HG03066 (cell line): Measurements from ENCODE around the gene PAIP2B.

Source experiments
- ATAC-seq: cut with Tn5 transposase; IDR thresholded peaks from one replicate; pipeline ENCODE4 v1.9.1; 2021; ENCODE audit warnings: low read depth; ENCODE audit not compliant: unreplicated experiment

PAIP2B gene

DNA sequence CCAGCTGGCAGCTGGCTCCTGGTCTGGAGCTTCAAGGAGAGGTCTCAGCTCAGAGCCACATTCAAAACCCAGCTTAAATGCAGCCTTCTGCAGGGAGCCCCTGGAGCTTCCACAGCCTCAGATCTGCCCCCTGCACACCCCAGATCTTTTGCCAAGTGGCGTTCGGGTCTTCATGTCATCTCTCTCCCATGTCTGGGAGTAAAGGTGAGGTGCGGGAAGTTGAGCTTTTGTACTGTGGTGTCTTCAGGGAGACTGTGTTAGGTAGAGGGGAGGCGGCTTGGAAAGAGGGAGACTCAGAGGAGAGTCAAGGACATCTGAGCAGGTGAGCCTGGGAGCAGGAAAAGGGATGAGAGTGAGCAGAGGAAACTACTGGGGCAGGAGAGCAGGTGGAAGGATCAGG lies 71.1 kb downstream of the PAIP2B start:
- ATAC-seq: no peak

GRCh38 chr2:71154798-71155197 lies 72.1 kb downstream of the PAIP2B start:
- ATAC-seq: no peak

GRCh38 chr2:71154279-71154678 lies 72.6 kb downstream of the PAIP2B start:
- no peak for ATAC-seq

DNA sequence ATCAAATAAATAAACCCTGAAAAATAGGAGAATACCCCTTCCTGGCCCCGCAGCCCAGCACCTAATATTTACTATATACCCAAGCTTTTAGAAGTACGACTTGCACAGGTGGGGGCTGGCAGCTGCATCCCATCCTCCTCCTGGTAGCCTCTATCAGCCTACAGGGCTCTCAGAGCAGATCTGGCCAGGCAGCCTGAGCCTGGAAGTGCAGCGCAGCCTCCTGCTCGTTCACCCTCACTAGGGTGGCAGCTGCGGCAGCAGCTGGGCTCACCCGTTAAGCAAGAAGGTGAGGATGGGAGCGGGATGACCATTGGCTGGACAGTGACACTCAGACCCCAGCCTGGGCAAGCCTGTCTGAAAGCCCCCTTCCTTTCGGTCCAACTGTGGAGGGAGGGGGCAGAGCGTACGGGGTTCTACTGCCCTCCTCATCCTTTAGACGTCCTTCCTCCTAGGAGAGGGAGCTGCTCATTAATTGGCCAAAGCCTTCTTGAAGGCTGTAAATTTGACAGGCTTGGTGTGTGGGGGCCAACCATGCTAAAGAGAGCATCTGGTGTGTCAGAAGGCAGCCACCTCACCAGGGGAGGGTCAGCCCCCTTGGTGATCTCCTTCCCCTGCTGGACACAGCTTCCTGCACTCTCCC lies 73.2 kb downstream of the PAIP2B start:
- ATAC-seq: no peak

- no peak for ATAC-seq
These were observed 75.3 kb downstream of the PAIP2B start for GRCh38 chr2:71151620-71152019.

DNA sequence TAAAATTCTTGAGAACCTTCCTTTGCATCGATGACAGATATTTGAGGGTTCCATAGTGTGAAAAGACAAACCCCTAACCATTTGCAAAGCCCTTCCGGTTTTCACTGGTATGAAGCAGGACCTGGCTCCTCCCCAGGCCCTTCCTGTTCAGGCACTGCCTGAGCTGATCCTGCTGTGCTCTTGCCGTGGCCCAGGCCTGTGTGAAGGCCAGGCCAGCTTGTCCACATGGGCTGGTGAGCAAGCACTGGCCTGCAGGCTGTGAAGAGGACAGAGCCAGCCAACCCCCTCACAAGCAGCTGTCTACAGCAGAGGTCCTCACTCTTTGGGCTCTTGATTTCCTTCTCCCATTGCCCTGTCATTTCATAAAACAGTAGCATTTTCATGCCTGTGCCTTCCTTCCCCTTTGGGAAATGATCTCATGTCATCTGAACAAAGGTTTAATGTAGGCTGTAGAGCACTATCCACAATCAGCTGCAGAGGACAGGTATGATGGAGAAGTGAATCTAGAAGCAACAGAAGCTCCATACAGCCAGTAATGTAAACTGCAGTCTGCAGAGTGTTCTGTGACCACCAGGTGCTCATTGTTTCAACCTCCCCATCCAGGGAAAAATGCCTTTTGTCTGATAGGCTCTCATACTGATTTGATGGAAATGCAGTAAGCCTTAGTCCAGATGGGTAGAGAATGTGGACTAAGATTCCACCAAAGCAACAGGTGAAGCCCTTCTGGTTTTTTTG lies 76.7 kb downstream of the PAIP2B start:
- no peak for ATAC-seq

DNA sequence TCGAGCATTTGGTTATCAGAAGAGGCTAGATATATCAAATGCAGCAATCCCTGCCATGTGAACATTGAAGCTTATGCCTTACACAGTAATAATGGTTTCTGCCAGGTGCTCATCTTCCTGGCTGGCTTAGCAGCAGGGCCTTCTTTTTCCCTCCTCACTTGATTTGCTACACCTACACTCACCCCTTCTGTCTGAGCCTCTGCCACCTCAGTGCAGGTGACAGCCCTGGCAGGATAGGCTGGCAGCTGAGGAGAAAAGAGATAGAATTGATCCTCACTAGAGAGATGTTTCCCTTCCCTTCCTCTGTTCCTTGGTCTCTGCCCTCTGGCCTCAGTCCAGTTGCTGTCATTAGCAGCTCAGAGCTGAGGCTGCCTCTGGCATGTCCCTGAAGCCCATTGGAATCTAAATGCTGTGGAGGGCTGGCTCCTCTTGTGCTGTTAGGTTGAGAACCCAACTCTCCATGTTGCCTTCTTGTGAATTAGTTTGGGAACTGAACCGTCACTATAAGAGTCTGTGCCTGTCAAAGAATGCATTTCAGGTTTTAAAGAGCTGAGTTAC lies 78.3 kb downstream of the PAIP2B start:
- ATAC-seq: no peak

GRCh38 chr2:71143782-71144181 lies 83.1 kb downstream of the PAIP2B start:
- ATAC-seq: no peak

- ATAC-seq: no peak
These were observed 90.7 kb downstream of the PAIP2B start for GRCh38 chr2:71136174-71136573.

- ATAC-seq: no peak
These were observed 93.3 kb downstream of the PAIP2B start for GRCh38 chr2:71133603-71134002.
